HG03442 (cell line): ENCODE data around the gene MMP17.
"Not testable (repeated sequence)": the region's sequence is repeated elsewhere in the genome, so short reads cannot be mapped to it uniquely, and the experiment has no call there.

Experiments
- ATAC-seq: cut with Tn5 transposase; IDR thresholded peaks from one replicate; pipeline ENCODE4 v1.9.1; 2021; ENCODE audit warnings: mild to moderate bottlenecking, moderate library complexity; ENCODE audit not compliant: unreplicated experiment

Gene MMP17

DNA sequence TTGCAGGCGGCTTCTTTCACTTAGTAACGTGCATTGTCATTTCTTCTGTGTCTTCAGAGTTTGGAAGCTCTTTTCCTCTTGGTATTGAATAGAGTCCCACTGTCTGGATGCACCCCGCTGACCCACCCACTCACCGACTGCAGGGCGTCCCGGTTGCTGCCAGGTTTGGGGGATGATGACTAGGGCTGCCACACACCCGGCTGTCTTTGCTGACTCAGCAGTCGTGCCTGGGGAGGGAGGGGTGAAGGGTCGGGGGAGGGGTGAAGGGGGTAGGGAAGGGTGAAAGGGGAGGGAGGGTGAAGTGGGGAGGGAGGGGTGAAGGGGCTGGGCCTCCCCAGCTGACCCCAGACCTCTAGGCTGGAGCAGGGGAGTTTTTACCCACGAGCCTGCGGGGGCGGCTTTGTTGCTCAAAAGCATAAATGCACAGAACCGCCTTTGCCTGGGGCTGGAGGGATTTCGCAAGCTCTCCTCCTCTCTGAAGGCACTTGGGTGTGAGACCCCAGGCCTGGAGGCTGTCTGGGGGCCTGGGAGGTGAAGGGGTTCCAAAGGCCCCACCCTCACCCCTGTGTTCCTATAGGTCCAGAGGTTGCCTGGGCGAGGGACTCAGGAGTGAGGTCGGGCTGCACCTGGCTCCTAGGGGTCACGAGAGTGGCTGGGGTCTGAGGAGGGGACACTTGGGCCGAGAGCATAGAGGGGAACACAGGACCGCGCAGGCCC lies 35.0 kb downstream of the MMP17 start:
- ATAC-seq, result no peak

DNA sequence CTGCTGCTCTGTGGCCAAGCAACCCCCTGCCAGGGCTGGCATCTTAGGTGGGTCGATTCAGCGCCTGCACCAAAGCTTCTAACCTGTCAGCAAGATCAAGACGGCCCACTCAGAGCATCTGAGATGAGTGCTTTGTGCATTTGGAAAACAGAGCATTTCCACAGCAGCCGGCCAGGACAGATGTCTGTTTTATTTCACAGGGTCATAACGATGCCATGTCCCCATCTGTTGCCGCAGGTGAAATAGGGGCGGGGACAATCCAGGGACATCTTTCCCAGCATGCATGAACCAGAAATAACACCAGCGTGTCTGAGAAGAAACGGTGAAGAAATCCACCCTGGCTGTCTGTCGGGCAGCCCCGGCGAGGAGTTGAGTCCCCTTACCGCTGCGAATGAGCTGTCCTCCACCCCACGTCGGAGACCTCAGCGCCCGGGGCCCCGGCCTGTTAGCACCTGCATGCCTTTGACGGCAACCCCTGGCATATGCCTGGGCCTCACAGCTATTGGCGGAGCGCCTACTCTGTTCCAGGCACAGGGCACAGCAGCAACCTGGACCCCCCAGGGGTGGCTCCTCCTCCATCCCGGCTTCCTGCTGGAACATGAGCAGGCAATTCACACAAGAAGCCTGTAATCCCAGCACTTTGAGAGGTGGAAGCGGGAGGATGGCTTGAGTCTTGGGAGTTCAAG lies 35.7 kb downstream of the MMP17 start:
- ATAC-seq, result no peak

DNA sequence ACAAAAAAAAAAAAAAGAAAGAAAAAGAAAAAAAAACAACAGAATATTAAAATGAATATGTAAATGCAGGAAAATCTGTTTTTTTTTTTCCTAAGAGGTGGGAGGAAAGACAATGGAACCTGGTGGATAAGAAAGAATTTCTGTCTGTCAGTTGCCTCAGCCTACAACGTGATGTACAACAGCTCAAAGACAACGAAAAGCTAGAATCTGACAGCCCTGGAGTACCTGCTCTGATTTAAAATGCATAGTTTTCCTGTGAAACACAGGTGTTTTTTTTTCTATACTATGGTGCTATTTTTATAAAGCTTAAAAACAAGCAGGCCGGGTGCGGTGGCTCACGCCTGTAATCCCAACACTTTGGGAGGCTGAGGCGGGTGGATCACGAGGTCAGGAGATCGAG lies 36.3 kb downstream of the MMP17 start:
- ATAC-seq, result no peak

DNA sequence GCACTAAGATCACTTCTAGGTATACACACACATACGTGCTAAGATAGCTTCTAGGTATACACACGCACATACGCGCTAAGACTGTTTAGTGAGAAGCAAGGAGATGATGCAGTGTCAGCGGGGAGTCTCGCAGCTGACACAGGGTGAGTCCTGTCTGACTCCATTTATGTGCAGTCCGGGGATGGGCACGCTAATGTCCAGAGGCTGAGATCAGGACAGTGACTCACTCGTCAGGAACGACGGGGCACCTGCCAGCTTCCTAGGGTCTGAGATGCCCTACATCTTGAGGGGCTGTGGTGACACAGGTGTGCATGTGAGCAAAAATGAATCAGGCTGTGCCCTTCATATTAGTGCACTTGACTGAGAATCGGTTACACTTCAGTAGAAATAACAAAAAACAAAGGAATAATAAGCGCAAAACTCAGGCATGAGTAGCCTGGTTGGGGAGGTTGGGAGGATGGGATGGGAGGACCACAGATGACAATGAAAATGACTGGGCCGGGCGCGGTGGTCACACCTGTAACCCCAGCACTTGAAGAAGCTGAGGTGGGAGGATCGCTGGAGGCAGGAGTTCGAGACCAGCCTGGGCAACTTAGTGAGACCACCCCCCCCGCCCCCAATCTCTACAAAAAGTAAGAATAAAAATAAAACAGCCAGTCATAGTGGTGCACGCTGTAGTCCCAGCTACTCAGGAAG lies 37.1 kb downstream of the MMP17 start:
- ATAC-seq, result no peak

DNA sequence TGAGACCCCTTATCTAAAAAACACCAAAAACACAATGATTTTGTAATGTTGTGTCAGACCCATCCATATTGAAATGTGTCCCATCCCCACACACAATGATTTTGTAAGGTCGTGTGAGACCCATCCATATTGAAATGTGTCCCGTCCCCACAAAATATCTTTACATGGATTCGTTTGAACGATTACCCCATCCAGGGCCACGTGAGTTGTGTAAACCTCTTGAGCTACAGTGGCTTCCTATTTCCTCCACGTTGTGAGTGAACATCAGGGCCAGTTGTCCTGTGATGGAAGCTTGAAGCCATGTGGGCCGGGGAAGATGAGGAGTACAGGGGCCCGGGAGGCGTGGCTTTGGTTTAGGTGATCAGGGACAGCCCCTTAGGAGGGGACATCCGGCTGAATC lies 39.3 kb downstream of the MMP17 start:
- no peak for ATAC-seq

DNA sequence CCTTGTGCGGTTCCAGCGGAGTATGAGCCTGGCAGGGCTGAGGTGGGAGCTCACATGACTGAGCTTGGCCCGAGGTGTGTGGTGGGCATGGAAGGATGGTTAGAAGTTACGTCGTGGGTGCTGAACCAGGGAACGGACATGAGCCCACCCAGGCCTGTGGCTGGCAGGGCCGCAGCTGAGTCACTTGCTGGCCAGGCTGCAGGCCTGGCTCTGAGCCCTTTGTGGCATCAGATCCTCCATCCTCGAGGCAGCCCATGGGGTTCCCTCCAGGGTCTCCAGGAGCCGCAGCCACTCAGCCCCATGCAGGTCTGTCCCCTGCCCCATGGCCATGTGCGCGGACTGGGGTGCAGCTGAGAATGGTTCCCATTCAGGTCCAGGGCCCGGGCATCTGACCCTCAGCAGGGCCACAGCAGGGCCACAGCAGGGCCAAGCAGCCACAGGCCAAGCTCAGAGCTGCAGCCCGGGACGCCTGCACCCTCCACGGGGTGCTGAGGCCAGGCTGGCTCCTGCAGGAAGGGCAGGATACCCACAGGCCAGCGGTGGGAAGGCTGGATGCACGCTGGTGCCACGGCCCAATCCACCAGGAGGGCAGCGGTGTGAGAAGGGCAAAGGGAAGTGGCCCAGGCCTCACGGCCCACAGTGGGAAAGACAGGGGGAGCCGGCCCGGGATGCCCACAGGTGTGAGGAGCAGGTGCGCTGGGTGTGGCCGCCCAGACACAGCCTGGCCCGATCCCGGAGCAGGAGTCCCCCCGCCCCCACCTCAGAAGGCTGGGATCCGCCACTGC lies 39.9 kb downstream of the MMP17 start:
- ATAC-seq, result no peak

DNA sequence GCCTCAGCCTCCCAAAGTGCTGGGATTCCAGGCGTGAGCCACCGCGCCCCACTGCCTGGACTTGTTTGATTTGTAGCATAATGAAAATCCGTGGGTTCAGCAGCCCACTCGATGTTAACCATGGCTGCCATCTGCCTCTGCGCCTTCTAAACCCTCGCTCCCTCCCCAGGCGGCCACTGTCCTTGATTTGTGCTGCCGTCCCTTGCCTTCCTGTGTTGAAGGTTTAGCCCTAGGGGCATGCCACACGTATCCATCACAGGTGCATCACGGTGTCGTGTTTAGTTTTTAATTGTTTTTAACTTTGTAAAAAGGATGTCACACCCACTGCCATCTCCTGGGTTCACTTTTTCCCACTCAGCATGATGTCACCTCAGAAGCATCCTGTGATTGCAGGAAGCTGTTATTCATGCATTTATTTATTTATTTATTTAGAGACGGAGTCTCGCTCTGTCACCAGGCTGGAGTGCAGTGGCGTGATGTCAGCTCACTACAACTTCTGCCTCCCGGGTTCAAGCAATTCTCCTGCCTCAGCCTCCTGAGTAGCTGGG lies 41.8 kb downstream of the MMP17 start:
- ATAC-seq, result no peak

DNA sequence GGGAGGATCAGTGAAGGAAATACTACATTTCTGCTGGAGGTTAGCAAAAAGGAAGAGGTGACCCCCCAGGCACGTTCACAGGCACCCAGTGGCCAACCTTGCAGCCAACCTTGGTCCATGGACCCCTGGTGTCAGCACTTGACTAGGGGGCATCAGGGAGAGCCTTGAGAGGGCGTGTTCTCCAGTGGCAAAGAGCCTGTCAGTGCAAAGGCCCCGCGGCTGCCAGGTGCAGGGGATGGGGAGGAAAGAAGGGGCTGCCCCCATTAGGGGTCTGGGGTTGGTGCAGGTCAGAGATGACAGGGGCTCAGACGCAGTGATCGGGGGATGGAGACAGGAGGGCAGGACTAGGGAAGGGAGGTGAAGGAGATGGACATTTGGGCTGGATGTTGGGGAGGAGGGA lies 43.5 kb downstream of the MMP17 start:
- ATAC-seq, result no peak

DNA sequence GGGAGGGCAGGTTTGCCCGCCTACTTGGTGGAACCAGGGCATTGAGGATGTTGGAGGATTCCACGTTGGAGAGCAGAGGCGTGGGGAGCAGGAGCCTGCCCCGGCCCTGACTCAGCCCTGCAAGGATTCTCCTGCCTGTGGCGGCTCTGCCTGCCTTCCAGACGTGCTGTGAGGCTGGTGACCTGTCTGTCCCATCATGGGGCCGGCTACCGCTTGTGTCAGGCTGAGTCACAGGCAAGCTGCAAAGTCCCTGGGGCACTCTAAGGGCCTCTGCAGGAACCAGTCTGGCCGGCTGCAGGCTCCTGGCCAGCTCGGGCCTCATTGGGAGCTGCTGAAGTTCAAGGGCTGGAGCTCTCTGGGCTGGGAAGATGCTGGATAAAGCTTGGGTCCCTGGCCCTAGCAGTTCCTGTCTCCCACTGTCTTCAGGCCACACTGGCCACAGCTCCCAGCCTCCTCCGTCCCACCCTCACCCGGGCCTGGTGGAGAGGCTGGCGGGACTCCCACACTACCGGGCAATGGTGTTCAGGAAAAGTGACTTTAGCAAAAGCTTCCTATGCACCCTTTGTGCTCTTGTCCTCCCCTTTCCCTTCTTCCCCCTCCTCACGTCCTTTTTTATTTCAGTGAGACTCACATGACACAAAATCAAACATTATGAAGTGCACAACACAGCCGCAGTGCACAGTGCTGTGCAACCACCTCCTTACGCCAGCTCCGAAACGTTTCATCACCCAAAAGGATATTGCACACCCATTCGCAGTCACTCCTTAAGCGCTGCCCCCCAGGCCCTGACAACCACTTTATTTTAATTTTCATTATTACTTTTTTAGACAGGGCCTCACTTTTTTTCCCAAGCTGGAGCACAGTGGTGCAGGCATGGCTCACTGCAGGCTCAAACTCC lies 44.2 kb downstream of the MMP17 start:
- no peak for ATAC-seq

DNA sequence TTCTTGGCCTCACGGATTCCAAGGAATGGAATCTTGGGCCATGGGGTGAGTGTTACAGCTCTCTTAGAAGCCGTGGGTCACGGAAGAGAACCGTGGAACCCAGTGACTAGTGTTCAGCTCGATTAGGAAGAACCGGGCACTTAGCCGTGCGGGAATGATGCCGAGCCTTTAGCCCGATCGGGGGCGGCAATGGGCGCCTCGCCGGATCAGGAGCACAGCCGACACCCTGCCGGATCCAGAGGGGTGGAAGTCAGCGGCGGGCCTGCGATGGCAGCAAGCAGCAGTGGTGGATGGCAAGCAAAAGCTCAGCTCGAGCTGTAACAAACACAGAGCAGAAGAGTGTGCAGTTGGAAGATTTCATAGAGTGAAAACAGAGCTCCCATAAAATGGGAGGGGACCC lies 45.1 kb downstream of the MMP17 start:
- ATAC-seq, result no peak

DNA sequence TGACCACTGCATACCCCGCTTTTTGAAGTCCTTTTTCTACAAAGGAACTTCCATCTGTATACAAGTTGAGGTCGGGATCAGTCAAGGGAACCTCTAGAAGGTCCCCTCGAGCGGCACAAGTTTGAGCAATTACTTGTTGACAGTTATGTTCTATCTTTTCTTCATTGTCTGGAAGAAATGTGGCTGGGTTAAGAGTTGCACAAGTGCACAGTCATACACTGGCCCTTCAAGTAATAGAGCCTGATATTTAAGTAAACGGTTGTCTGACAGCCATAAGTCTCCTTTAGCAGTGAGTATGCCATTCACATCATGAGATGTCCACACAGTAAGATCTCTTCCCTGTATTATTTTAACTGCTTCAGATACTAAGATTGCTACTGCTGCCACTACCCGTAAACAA lies 46.8 kb downstream of the MMP17 start:
- ATAC-seq, result not testable (repeated sequence)

DNA sequence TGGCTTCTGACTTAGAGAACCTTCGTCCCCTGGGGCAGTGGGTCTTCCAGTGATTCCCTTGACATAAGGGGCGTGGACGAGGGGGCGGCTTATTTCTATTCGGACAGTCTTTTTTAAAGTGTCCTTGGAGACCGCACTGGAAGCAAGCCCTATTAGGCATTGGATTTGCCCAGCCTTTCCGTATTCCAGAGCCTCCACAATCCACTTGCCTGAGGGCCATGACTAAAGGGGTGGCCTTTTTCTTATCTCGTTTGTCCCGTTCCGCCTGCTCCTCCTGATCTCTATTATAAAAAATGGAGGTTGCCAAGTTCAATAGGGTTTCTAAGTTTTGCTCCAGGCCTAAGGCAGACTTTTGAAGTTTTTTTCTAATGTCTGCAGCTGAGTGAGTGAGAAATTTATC lies 49.0 kb downstream of the MMP17 start:
- not testable (repeated sequence) for ATAC-seq

DNA sequence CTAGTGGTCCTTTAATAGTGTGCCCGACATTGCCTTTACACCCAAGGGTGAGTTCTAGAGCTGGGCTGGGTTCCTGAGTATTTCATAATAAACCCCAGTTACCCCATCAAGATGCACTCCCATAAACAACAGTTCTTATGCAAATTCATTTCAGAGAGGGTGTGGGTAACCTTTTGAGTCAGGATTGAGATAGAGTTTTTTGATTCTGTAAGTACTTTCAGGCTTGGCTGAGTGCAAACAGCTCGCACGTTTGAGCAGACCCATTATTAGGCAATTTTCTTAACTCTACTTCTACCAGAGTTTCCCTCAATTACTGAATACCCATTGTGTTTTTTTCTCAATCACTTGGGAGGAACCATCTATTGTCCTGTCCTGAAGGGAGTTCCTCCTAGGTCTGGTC lies 50.2 kb downstream of the MMP17 start:
- not testable (repeated sequence) for ATAC-seq

DNA sequence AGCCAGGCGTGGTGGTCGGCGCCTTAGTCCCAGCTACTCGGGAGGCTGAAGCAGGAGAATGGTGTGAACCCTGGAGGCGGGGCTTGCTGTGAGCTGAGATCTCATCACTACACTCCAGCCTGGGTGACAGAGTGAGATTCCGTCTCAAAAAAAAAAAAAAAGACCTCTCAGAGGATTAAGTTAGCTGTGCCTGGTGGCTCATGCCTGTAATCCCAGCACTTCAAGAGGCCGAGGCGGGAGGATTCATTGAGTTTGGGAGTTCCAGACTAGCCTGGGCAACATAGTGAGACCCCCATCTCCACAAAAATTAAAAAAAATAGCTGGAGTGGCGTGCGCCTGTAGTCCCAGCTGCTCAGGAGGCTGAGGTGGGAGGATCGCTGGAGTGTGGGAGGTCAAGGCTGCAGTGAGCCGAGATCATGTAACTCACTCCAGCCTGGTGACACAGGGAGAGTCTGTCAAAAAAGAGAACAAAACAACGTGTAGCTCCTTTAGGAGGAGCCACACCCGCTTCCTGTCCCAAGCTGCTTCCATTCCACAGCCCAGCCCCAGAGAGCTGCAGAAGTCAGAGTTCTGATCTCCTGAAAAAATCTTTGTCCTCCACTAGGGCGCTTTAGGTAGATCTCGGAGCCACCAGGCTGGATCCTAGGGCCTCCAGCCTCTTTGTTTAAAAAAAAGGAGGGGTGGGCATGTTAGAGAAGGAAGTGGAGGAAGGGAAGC lies 54.8 kb downstream of the MMP17 start:
- no peak for ATAC-seq

DNA sequence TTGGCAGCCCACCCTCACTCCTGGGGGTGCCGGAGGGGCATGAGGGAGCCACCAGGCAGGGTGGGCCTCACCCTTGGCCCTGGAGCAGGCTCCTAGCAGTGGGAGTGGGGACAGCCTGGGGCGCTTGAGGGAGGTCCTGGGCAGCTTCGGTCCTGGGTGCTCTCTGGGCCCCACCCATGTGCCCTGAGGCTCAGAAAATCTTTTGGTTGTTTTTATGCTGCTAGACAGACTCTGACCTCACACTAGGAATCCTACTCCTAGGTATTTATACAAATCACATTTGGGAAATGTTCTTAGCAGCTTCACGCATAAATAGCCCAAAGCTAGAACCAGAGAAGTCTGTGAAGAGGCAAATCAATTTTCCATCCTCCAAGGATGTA lies 55.3 kb downstream of the MMP17 start:
- ATAC-seq, result no peak

DNA sequence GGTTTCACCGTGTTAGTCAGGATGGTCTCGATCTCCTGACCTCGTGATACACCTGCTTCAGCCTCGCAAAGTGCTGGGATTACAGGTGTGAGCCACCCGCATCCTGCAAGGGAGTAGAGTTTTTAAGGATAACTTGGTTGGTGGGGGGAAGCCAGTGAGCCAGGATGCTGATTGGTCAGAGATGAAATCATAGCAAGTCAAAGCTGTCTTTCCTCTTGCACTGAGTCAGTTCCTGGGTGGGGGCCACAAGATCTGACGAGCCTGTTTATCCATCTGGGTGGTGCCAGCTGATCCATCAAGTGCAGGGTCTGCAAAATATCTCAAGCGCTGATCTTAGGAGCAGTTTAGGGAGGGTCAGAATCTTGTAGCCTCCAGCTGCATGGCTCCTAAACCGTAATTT lies 56.9 kb downstream of the MMP17 start:
- ATAC-seq, result not testable (repeated sequence)

DNA sequence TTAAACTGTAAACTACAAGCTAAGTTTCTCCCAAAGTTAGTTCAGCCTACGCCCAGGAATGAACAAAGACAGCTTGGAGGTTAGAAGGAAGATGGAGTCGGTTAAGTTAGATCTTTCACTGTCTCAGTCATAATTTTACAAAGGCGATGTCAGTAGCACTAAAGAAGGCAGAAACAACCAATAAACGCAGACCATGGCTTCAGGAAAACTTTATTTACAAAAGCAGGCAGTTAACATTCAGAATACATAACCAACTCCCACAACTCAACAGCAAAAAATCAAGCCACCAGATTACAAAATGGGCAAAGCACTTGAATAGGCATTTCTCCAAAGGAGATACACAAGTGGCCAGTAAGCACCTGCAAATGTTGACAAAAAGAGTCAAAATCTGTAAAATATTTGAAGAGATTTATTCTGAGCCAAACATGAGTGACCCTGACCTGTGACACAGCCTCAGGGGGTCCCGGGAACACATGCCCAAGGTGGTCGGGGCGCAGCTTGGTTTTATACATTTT lies 57.4 kb downstream of the MMP17 start:
- no peak for ATAC-seq

DNA sequence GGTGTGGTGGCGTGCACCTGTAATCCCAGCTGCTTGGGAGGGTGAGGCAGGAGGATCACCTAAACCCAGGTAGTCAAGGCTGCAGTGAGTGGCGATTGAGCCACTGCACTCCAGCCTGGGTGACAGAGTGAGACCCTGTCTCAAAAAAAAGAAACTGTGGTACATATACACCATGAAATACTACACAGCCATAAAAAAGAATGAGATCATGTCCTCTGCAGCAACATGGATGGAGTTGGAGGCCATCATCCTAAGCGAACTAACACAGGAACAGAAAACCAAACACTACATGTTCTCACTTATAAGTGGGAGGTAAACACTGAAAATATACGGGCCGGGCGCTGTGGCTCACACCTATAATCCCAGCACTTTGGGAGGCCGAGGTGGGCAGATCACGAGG lies 63.5 kb downstream of the MMP17 start:
- ATAC-seq, result not testable (repeated sequence)
